B cell (primary cell): Measurements from ENCODE around the gene THADA. TPM values are rescaled to one million over a fixed set of nuclear protein-coding genes. Genes with fewer than 3 reads are reported as not detected.

ENCODE experiments used
- ATAC-seq: fragments of 200-7000 bp; cut with Tn5 transposase; one replicate; pipeline ENCODE4 v1.10.0; 2021; ENCODE audit warnings: low read depth, mild to moderate bottlenecking, moderate number of reproducible peaks, moderate library complexity
- CTCF ChIA-PET: fragments of 350-600 bp; sonication (Branson Sonifier 250); formaldehyde crosslinking; loops from one replicate; lab custom pipeline; 2021; ENCODE audit warnings: antibody characterized with exemption, inconsistent platforms; lab: Charles Lee
- POLR2A ChIA-PET: fragments of 350-600 bp; sonication (Branson Sonifier 250); formaldehyde crosslinking; loops from one replicate; lab custom pipeline; 2021; ENCODE audit warnings: antibody characterized with exemption; lab: Charles Lee
- DNase-seq: peaks from one replicate; pipeline ENCODE4 v3.0.0; 2013
- H2AFZ ChIP-seq: 2 replicates; pipeline ENCODE4 v1.6.1; 2012; ENCODE audit warnings: mild to moderate bottlenecking, low read depth, low read length; ENCODE audit not compliant: insufficient read depth, poor library complexity, severe bottlenecking
- H3K27ac ChIP-seq, 2 donors: 1 replicate in 1 of 2; 2 replicates in 1 of 2; pipeline ENCODE4 v1.5.1; 2012 to 2013; ENCODE audit warnings: low read length in 2 of 2, mild to moderate bottlenecking in 2 of 2, moderate library complexity in 1 of 2
- H3K27me3 ChIP-seq, 4 experiments: fragments of 200-600 bp in 1 of 4; sonication (generic) in 1 of 4; replicated peaks in 1 of 4; 1 replicate in 2 of 4; 2 replicates in 2 of 4; pipeline versions ENCODE4 v1.6.1 to v1.7.0; 2013 to 2016; ENCODE audit warnings: low read length in 3 of 4, mild to moderate bottlenecking in 2 of 4, mixed read lengths in 1 of 4, moderate library complexity in 1 of 4; ENCODE audit not compliant: insufficient read depth in 4 of 4, control insufficient read depth in 3 of 4; ENCODE audit errors: control extremely low read depth in 1 of 4
- H3K36me3 ChIP-seq, 2 experiments: replicated peaks in 1 of 2; 1 replicate in 1 of 2; 2 replicates in 1 of 2; pipeline versions ENCODE4 v1.6.1 to v1.7.1; 2013; ENCODE audit warnings: low read length in 1 of 2; ENCODE audit not compliant: insufficient read depth in 2 of 2, control insufficient read depth in 1 of 2; ENCODE audit errors: control extremely low read depth in 1 of 2, extremely low read depth in 1 of 2
- H3K4me1 ChIP-seq, 2 donors: fragments of 200-600 bp in 1 of 2; sonication (generic) in 1 of 2; 1 replicate in 1 of 2; 2 replicates in 1 of 2; pipeline versions ENCODE4 v1.5.1 to v1.6.1; 2013 to 2017; ENCODE audit warnings: low read length in 2 of 2; ENCODE audit not compliant: control insufficient read depth in 2 of 2, insufficient read depth in 2 of 2
- H3K4me2 ChIP-seq: replicated peaks from 2 replicates; pipeline ENCODE3; 2012; ENCODE audit warnings: mild to moderate bottlenecking, low read depth, low read length; ENCODE audit not compliant: poor library complexity, severe bottlenecking
- H3K4me3 ChIP-seq, 5 experiments: fragments of 200-600 bp in 1 of 5; sonication (generic) in 1 of 5; 1 replicate in 3 of 5; 2 replicates in 2 of 5; pipeline versions ENCODE4 v1.5.1 to v1.7.0; 2011 to 2016; ENCODE audit warnings: low read length in 4 of 5, mild to moderate bottlenecking in 4 of 5, low read depth in 2 of 5, control low read depth in 1 of 5, moderate library complexity in 1 of 5; ENCODE audit not compliant: insufficient read depth in 1 of 5; ENCODE audit errors: control extremely low read depth in 1 of 5, extremely low read depth in 1 of 5
- H3K79me2 ChIP-seq: fragments of 200-600 bp; sonication (generic); one replicate; pipeline ENCODE4 v1.6.0; 2016; ENCODE audit warnings: low read length; ENCODE audit not compliant: control insufficient read depth, insufficient read depth
- H3K9ac ChIP-seq: fragments of 200-600 bp; sonication (generic); 2 replicates; pipeline ENCODE4 v1.6.1; 2017; ENCODE audit warnings: mild to moderate bottlenecking, low read length, moderate library complexity
- H3K9me3 ChIP-seq, 3 donors: one replicate each; pipeline versions ENCODE4 v1.6.1 to v1.7.1; 2013; ENCODE audit warnings: low read length in 2 of 3; ENCODE audit not compliant: control insufficient read depth in 2 of 3, insufficient read depth in 1 of 3; ENCODE audit errors: control extremely low read depth in 1 of 3
- H4K20me1 ChIP-seq: 2 replicates; pipeline ENCODE4 v1.6.0; 2012; ENCODE audit warnings: mild to moderate bottlenecking, low read length; ENCODE audit not compliant: insufficient read depth, control insufficient read depth, poor library complexity, severe bottlenecking
- H3K27ac Mint-ChIP-seq: one replicate; pipeline ENCODE4 v1.8.0; 2021; ENCODE audit warnings: mixed read lengths
- H3K27me3 Mint-ChIP-seq: one replicate; pipeline ENCODE4 v1.8.0; 2021; ENCODE audit warnings: mixed read lengths
- H3K4me1 Mint-ChIP-seq: one replicate; pipeline ENCODE4 v1.8.0; 2021; ENCODE audit warnings: mixed read lengths
- H3K4me3 Mint-ChIP-seq: one replicate; pipeline ENCODE4 v1.8.0; 2021; ENCODE audit warnings: mixed read lengths
- H3K9me3 Mint-ChIP-seq: one replicate; pipeline ENCODE4 v1.8.0; 2022; ENCODE audit warnings: mixed read lengths; ENCODE audit not compliant: insufficient read depth
- CTCF ChIP-seq: fragments of 200-600 bp; IDR thresholded peaks from one replicate; pipeline ENCODE4 v1.8.0; 2022; ENCODE audit warnings: antibody characterized with exemption, mild to moderate bottlenecking
- EZH2 ChIP-seq: IDR thresholded peaks from 2 replicates; pipeline ENCODE4 v1.6.1; 2012; ENCODE audit warnings: borderline replicate concordance, low read depth, mild to moderate bottlenecking, moderate library complexity, low read length; ENCODE audit not compliant: insufficient read depth, poor library complexity, severe bottlenecking
- WGBS: methylation state at CpG from one replicate; pipeline ENCODE4 v1.1.5; 2013; ENCODE audit warnings: missing lambda C conversion rate; ENCODE audit not compliant: insufficient coverage; 5-methylcytosine and 5-hydroxymethylcytosine counted together
- intact Hi-C: fragments of 100-400 bp; cut with micrococcal nuclease; formaldehyde crosslinking; loops from one replicate; pipeline ENCODE4 v1.10.0; 2022
- polyA plus RNA-seq: library from polyadenylated mRNA; depleted of rRNA; stranded (reverse); fragments of >200 nt; gene quantifications from 2 replicates; pipeline ENCODE4 v1.2.3, GENCODE V29; 2012
- total RNA-seq, 2 donors: library from RNA; stranded (reverse); fragments of 120-200 nt in 1 of 2; gene quantifications; 1 replicate in 1 of 2; 2 replicates in 1 of 2; pipeline versions ENCODE4 v1.2.3 to v1.2.4, GENCODE V29; 2013 to 2022

Gene THADA
- total and polyA plus RNA-seq, 2 donors (not counting 1 experiment from before 2014, with no cell fraction given), result 17.6 to 48.5 TPM

- Histone ChIP-seq H3K4me1 (no peaks in the 10 kb centered on the region), H3K9ac (no peak overlapping the region), H2AFZ (no peak overlapping the region), H3K9me3 (peaks cover 3 to 25% (median 17%) of the 10 kb centered on the region in 3 donors), H3K36me3 (peaks cover 13 to 63% of the 10 kb centered on the region in 2 experiments), H3K27me3 (no peaks in the 10 kb centered on the region), H4K20me1 (no peaks in the 10 kb centered on the region), H3K79me2 (no peaks in the 10 kb centered on the region), H3K4me2 (no peak overlapping the region), H3K27ac (no peak overlapping the region), H3K4me3 (no peak overlapping the region)
- no peak for DNase-seq
- Mint-ChIP-seq H3K4me3 (no peak overlapping the region), H3K4me1 (peaks cover 8% of the 10 kb centered on the region), H3K27ac (no peak overlapping the region), H3K9me3 (peaks cover 2% of the 10 kb centered on the region), H3K27me3 (no peaks in the 10 kb centered on the region)
- intact Hi-C loops, result no loop called here
- WGBS, result no CpG with 5 or more reads among the region's 4 CpGs
- ChIA-PET POLR2A (no interaction called here), CTCF (interaction anchor here (0.7 kb wide), 1 partner anchor 144 kb away, joined by 3 read pairs; no protein-coding TSS in a partner anchor)
- TF ChIP-seq CTCF, result no peak
- no peak for TF ChIP-seq EZH2
- no peak for ATAC-seq
Measured at GRCh38 chr2:43289331-43289730, 306.5 kb downstream of the THADA start.

GRCh38 chr2:43288417-43289305, 307.2 kb downstream of the THADA start:
- CTCF ChIA-PET, result interaction anchor here (1.4 kb wide), 1 partner anchor 50 kb away, joined by 3 read pairs; no protein-coding TSS in a partner anchor
- Mint-ChIP-seq H3K9me3 (peaks cover 3% of the 10 kb centered on the region), H3K4me3 (no peak overlapping the region), H3K27me3 (no peaks in the 10 kb centered on the region), H3K27ac (no peak overlapping the region), H3K4me1 (peaks cover under 1% of the 10 kb centered on the region)
- Histone ChIP-seq H3K9ac (no peak overlapping the region), H3K27ac (no peak overlapping the region), H3K4me2 (no peak overlapping the region), H3K36me3 (peaks cover 13 to 70% of the 10 kb centered on the region in 2 experiments), H3K4me3 (no peak overlapping the region), H3K79me2 (no peaks in the 10 kb centered on the region), H3K4me1 (no peaks in the 10 kb centered on the region), H2AFZ (no peak overlapping the region), H4K20me1 (no peaks in the 10 kb centered on the region), H3K27me3 (no peaks in the 10 kb centered on the region), H3K9me3 (peaks cover 4 to 32% (median 21%) of the 10 kb centered on the region in 3 donors)
- POLR2A ChIA-PET, result no interaction called here
- no peak for TF ChIP-seq CTCF
- TF ChIP-seq EZH2, result no peak
- ATAC-seq (no peak), DNase-seq (no peak)
- intact Hi-C loops, result no loop called here
- 100% methylated on average over 1 of the region's 4 CpGs for WGBS
